ENCODE results near the gene CDYL2. TPM values are rescaled to one million over a fixed set of nuclear protein-coding genes. Genes with fewer than 3 reads are reported as not detected.
A peak's percentile ranks its signal among the peaks of the same experiment; 100 is the strongest.
"Not testable (repeated sequence)": the region's sequence is repeated elsewhere in the genome, so short reads cannot be mapped to it uniquely, and the experiment has no call there.

The CDYL2 gene
- total RNA-seq, 1 donor from 2014 or later: 5.4 TPM

DNA sequence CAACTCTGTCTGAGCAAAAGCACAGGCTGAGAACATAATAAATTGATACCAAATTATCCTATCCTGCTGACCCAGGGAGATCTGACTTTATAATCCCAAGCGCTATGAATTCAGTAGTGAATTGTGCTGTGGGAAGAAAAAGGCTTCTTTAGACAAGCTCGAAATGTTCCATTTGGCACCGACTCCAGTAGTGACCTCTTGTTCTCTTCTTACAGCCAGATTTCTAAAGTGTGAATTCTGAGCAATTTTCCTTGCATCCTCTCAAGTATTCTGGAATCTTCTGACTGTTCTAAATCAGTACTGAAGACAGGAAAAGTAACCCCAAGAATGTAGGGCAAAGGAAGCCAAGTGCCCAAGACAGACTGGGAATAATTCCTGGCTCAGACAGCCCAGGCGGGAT lies 58.2 kb downstream of the CDYL2 start:
- no peak for ATAC-seq

DNA sequence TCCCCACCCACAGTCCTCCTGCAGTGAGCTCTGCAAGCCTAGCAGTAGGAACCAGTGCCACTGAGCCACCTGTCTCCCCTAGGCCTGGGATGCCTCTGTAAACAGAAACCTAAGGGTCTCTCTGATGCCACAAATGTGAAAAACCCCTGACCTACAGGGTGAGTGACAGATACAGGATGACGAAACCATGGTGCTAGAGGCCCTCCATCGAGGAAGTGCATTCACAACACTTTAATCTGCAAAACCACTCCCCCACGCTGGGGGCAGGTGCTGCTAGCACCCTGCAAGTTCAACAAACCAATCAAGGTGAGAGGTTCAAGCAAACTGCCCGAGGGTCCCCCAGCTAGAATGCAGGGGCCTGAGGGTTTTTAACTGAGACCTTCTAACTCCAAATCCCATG lies 59.5 kb downstream of the CDYL2 start:
- no peak for ATAC-seq

More for the DNA sequence above, 58.2 kb downstream of the CDYL2 start:
- no peak for DNase-seq (ENCODE audit: low spot score)

GRCh38 chr16:80743772-80744171 lies 60.6 kb downstream of the CDYL2 start:
- DNase-seq (ENCODE audit: low spot score) (no peak), ATAC-seq (no peak)

More for the DNA sequence above, 59.5 kb downstream of the CDYL2 start:
- DNase-seq (ENCODE audit: low spot score): no peak

DNA sequence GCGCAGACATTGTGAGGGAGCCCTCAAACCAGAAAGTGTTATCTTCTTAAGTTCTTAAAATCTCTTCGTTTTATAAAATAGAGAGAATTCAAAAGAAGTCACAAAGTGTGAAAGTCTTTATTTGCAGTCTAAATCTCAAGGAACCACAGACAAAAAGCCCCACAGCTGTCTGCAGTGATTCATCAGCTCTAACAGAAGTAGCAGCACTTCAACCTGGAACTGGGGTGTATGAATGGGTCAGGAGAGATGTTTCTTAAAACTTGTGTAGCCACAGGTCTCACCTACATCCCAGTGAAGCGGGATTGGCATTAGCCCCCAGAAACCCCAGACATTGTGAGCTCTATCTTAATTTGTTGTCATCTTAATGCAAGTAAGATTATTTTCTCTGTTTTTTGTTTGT lies 61.1 kb downstream of the CDYL2 start:
- ATAC-seq: no peak
- DNase-seq (ENCODE audit: low spot score): no peak

- ATAC-seq (no peak), DNase-seq (ENCODE audit: low spot score) (no peak)
Measured at GRCh38 chr16:80742331-80742730, 62.1 kb downstream of the CDYL2 start.

GRCh38 chr16:80741724-80742123 lies 62.7 kb downstream of the CDYL2 start:
- ATAC-seq (no peak), DNase-seq (ENCODE audit: low spot score) (no peak)

- DNase-seq (ENCODE audit: low spot score) (no peak), ATAC-seq (no peak)
Measured at GRCh38 chr16:80739523-80739922, 64.9 kb downstream of the CDYL2 start.

GRCh38 chr16:80738521-80738920 lies 65.9 kb downstream of the CDYL2 start:
- ATAC-seq (no peak), DNase-seq (ENCODE audit: low spot score) (no peak)

GRCh38 chr16:80735846-80736245 lies 68.6 kb downstream of the CDYL2 start:
- ATAC-seq (peak; percentile 53), DNase-seq (ENCODE audit: low spot score) (no peak)

- ATAC-seq: no peak
- no peak for DNase-seq (ENCODE audit: low spot score)
Measured at GRCh38 chr16:80733407-80733806, 71.0 kb downstream of the CDYL2 start.

DNA sequence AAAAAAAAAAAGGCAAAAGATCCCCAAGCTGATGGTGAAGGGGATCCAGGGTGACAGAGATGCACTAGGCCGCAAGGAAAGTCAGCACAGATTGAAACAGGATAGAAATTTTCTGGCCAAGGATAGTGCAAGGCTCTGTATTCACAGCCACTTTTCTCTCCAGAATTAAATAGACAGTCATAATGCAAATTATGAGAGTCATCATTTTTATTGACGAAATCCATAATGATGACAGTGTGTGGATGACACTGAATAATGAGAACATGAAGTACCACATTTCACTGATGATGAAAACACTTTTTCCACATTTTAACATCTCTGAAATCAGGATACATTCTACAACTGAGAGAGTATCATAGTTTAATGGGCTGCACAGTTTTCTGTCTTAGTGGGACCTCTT lies 72.5 kb downstream of the CDYL2 start:
- DNase-seq (ENCODE audit: low spot score) (no peak), ATAC-seq (no peak)

DNA sequence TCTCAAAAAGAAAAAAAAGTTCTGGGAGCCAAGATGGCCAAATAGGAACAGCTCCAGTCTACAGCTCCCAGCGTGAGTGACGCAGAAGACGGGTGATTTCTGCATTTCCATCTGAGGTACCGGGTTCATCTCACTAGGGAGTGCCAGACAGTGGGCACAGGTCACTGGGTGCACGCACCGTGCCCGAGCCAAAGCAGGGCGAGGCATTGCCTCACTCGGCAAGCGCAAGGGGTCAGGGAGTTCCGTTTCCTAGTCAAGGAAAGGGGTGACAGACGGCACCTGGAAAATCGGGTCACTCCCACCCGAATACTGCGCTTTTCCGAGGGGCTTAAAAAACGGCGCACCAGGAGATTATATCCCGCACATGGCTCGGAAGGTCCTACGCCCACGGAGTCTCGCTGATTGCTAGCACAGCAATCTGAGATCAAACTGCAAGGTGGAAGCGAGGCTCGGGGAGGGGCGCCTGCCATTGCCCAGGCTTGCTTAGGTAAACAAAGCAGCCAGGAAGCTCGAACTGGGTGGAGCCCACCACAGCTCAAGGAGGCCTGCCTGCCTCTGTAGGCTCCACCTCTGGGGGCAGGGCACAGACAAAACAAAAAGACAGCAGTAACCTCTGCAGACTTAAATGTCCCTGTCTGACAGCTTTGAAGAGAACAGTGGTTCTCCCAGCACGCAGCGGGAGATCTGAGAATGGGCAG lies 77.2 kb downstream of the CDYL2 start:
- not testable (repeated sequence) for DNase-seq (ENCODE audit: low spot score); ATAC-seq

GRCh38 chr16:80725566-80726162 lies 78.7 kb downstream of the CDYL2 start:
- ATAC-seq: peak; percentile 76
- no peak for DNase-seq (ENCODE audit: low spot score)

DNA sequence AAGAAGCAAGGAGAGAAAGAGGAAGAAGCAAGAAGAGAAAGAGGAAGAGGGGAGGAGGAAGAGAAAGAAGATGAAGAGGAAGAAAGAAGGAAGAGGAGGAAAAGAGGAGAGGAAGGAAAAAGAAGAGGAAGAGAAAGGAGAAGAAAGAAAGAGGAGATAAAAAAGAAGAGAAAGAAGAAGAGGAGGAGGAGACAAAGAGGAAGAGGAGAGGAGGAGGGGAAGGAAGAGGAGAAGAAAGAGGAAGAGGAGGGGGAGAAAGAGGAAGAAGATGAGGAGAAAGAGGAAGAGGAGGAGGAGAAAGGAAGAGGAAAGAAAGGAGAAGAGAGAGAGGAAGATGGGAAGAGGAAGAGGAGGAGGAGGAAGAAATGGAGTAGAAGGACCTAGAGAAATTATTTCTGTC lies 80.4 kb downstream of the CDYL2 start:
- no peak for ATAC-seq
- no peak for DNase-seq (ENCODE audit: low spot score)

DNA sequence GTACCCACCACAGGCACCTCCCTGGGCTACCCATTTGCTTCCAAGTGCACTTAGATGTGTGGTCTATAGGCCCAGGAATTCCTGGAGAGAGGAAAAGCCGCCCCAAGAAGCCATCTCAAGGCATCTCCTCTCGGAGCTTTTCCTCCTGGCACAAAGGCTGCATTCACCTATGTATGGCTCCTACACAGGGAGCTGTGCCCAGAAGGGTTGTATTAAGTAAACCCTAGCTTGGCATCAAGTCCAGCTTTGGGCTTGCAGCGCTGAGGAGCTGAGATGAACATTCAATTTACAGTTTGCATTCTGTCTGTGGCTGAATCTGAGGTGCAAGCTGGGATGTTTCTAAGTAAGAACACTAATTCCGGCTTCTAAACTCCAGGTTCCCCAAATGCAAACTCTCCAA lies 81.3 kb downstream of the CDYL2 start:
- DNase-seq (ENCODE audit: low spot score) (no peak), ATAC-seq (no peak)

GRCh38 chr16:80720804-80721371 lies 83.5 kb downstream of the CDYL2 start:
- ATAC-seq (no peak), DNase-seq (ENCODE audit: low spot score) (no peak)

GRCh38 chr16:80719573-80719972 lies 84.8 kb downstream of the CDYL2 start:
- ATAC-seq (no peak), DNase-seq (ENCODE audit: low spot score) (no peak)

DNA sequence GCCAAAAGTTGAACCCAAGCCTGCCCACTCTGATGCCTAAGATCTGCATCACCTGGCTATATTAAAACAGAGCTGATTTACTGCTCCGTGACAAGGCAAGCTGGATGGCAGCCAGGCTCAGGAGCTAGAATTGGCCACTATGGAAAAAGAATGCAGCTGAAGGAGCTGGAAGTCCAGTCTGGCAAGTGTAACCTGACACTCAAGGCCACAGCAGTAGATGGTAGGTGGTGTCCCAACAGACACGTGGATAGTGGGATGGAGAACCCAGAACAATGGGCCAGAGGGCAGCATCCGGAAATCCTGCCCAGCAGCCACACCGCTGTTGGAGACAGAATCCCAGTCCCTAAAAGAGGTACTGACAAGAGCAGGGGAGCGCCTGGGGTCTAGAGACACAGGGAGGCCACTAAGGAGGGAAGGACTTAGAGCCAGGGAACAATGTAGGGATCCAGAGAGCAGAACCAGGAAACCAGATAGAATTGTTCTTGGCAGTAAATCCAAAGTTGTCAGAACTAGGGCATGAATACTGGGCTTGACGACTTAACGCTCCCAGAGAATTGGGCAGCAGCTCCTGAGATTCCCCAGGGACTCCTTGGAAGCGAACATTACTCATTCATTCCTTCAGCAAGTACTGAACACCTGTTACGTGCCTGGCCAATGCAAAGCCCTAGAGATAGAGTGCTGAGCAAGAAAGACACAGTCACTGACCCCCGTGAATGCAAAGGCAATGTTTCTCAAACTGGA lies 85.7 kb downstream of the CDYL2 start:
- ATAC-seq (peak; percentile 30), DNase-seq (ENCODE audit: low spot score) (no peak)

GRCh38 chr16:80717611-80718010 lies 86.8 kb downstream of the CDYL2 start:
- peak; percentile 72 for ATAC-seq
- no peak for DNase-seq (ENCODE audit: low spot score)

DNA sequence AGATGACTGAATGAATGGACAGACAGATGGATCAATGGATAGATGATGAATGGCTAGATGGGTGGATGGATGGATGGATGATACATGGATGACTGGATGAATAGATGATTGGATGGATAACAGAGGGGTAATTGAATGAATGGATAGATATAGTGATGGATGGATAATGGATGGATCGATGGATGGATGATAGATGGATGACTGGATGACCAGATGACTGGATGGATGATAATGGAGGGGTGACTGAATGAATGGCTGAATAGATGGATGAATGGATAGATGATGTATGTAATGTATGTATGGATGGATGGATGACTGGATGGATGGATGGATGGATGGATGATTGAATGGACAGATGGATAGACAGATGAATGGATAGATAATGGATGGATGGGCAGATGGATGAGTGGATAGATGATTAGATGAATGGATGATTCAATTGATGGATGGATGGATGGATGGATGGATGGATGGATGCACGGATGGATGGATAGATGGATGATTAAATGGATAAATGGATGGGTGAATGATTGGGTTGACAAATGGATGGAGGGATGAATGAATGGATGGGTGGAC lies 87.7 kb downstream of the CDYL2 start:
- DNase-seq (ENCODE audit: low spot score) (no peak), ATAC-seq (no peak)

DNA sequence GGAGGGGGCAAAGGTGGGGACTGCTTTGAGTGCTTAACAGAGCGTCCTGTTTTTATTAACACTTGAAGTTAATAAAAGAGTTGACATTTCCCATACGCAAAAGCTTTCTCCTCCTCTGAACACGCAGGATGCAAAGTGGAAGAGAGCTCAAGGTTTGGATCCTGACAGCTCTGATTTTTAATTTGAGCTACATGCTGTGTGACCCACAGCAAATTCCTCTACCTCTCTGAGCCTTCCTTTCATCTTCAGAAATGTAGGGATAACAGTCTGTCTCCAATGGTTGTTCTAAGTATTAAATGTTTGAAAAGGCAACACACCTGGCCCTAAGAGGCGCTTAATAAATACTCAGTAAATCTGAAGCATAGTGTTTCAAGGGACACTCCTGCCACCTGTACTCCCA lies 93.0 kb downstream of the CDYL2 start:
- DNase-seq (ENCODE audit: low spot score) (no peak), ATAC-seq (no peak)
